ENCODE measurements around the gene SLC2A11. TPM values are rescaled to one million over a fixed set of nuclear protein-coding genes. Genes with fewer than 3 reads are reported as not detected.

Gene SLC2A11
- total RNA-seq, 1 experiment from 2014 or later, result 9.4 TPM

GRCh38 chr22:23818541-23818940 lies 39.1 kb upstream of the SLC2A11 start:
- POLR2A ChIA-PET (ENCODE audit: unreplicated experiment), result no interaction called here
- CTCF ChIA-PET, result no interaction called here
- no peak overlapping the region for H2AFZ ChIP-seq (ENCODE audit: low read length)
- H3K4me3 ChIP-seq (ENCODE audit: low read length), result no peak overlapping the region
- DNase-seq (no peak), ATAC-seq (no peak)
- H3F3A ChIP-seq (ENCODE audit: low read length, unreplicated experiment), result no peaks in the 10 kb centered on the region
- no peak overlapping the region for H3K9ac ChIP-seq (ENCODE audit: low read length)
- BruUV-seq (replicated peaks), result no TSS peak
- no peaks in the 10 kb centered on the region for H3K9me3 ChIP-seq (ENCODE audit: low read length)
- H3K79me2 ChIP-seq (ENCODE audit: low read length), result no peaks in the 10 kb centered on the region
- no peaks in the 10 kb centered on the region for H3K27me3 ChIP-seq (ENCODE audit: low read length)
- TF ChIP-seq EZH2phosphoT487 (IDR thresholded peaks at IDR 0.05; ENCODE audit: borderline replicate concordance, low read length), result no peak
- no peak for TF ChIP-seq CTCF (conservative IDR thresholded peaks at IDR 0.05; ENCODE audit: low read depth, low read length)
- no peak for TF ChIP-seq EZH2 (IDR thresholded peaks at IDR 0.05; ENCODE audit: low read length, unreplicated experiment)
- H3K4me1 ChIP-seq (ENCODE audit: insufficient read depth, low read length), result no peaks in the 10 kb centered on the region
- H3K27ac ChIP-seq (ENCODE audit: low read length), result no peak overlapping the region
- H4K20me1 ChIP-seq (ENCODE audit: low read length), result no peaks in the 10 kb centered on the region
- H3K4me2 ChIP-seq (ENCODE audit: low read length), result no peak overlapping the region
- intact Hi-C loops (cut with micrococcal nuclease), result no loop called here
- H3K9me2 ChIP-seq (replicated peaks; ENCODE audit: low read length), result no peaks in the 10 kb centered on the region
- no peaks in the 10 kb centered on the region; the same call in 1 of the 2 replicates for H3K36me3 ChIP-seq (ENCODE audit: low read depth, low read length)

- Histone ChIP-seq H3K4me3 (ENCODE audit: low read length) (no peak overlapping the region), H3K4me1 (ENCODE audit: insufficient read depth, low read length) (no peaks in the 10 kb centered on the region), H3K36me3 (ENCODE audit: low read depth, low read length) (peaks cover 10% of the 10 kb centered on the region; the same call in 1 of the 2 replicates), H2AFZ (ENCODE audit: low read length) (no peak overlapping the region), H4K20me1 (ENCODE audit: low read length) (no peaks in the 10 kb centered on the region), H3K9me3 (ENCODE audit: low read length) (no peaks in the 10 kb centered on the region), H3K27me3 (ENCODE audit: low read length) (no peaks in the 10 kb centered on the region), H3K27ac (ENCODE audit: low read length) (no peak overlapping the region), H3K9ac (ENCODE audit: low read length) (no peak overlapping the region), H3K4me2 (ENCODE audit: low read length) (no peak overlapping the region), H3K79me2 (ENCODE audit: low read length) (no peaks in the 10 kb centered on the region), H3F3A (ENCODE audit: low read length, unreplicated experiment) (no peaks in the 10 kb centered on the region), H3K9me2 (replicated peaks; ENCODE audit: low read length) (no peaks in the 10 kb centered on the region)
- intact Hi-C loops (cut with micrococcal nuclease), result no loop called here
- no TSS peak for BruUV-seq (replicated peaks)
- ChIA-PET CTCF (no interaction called here), POLR2A (ENCODE audit: unreplicated experiment) (no interaction called here)
- no peak for TF ChIP-seq EZH2 (IDR thresholded peaks at IDR 0.05; ENCODE audit: low read length, unreplicated experiment)
- TF ChIP-seq EZH2phosphoT487 (IDR thresholded peaks at IDR 0.05; ENCODE audit: borderline replicate concordance, low read length), result no peak
- no peak for TF ChIP-seq CTCF (conservative IDR thresholded peaks at IDR 0.05; ENCODE audit: low read depth, low read length)
- ATAC-seq (no peak), DNase-seq (no peak)
These were observed 36.9 kb upstream of the SLC2A11 start for GRCh38 chr22:23820748-23821211.

- no peak overlapping the region for H3K9ac ChIP-seq (ENCODE audit: low read length)
- no peaks in the 10 kb centered on the region for H3K27me3 ChIP-seq (ENCODE audit: low read length)
- peaks cover 10% of the 10 kb centered on the region; the same call in 1 of the 2 replicates for H3K36me3 ChIP-seq (ENCODE audit: low read depth, low read length)
- H3F3A ChIP-seq (ENCODE audit: low read length, unreplicated experiment), result no peaks in the 10 kb centered on the region
- intact Hi-C loops (cut with micrococcal nuclease), result no loop called here
- ChIA-PET POLR2A (ENCODE audit: unreplicated experiment) (interaction anchor here (0.6 to 0.7 kb wide), 2 partner anchors 165 to 455 kb away, joined by 3 read pairs; no protein-coding TSS in a partner anchor), CTCF (no interaction called here)
- H2AFZ ChIP-seq (ENCODE audit: low read length), result no peak overlapping the region
- ATAC-seq (no peak), DNase-seq (no peak)
- no peaks in the 10 kb centered on the region for H3K9me2 ChIP-seq (replicated peaks; ENCODE audit: low read length)
- H4K20me1 ChIP-seq (ENCODE audit: low read length), result no peaks in the 10 kb centered on the region
- H3K4me3 ChIP-seq (ENCODE audit: low read length), result no peak overlapping the region
- H3K27ac ChIP-seq (ENCODE audit: low read length), result no peak overlapping the region
- H3K4me1 ChIP-seq (ENCODE audit: insufficient read depth, low read length), result no peaks in the 10 kb centered on the region
- TF ChIP-seq EZH2phosphoT487 (IDR thresholded peaks at IDR 0.05; ENCODE audit: borderline replicate concordance, low read length), result no peak
- TF ChIP-seq CTCF (conservative IDR thresholded peaks at IDR 0.05; ENCODE audit: low read depth, low read length), result no peak
- TF ChIP-seq EZH2 (IDR thresholded peaks at IDR 0.05; ENCODE audit: low read length, unreplicated experiment), result no peak
- no TSS peak for BruUV-seq (replicated peaks)
- H3K9me3 ChIP-seq (ENCODE audit: low read length), result no peaks in the 10 kb centered on the region
- H3K79me2 ChIP-seq (ENCODE audit: low read length), result no peaks in the 10 kb centered on the region
- no peak overlapping the region for H3K4me2 ChIP-seq (ENCODE audit: low read length)
These were observed 35.5 kb upstream of the SLC2A11 start for GRCh38 chr22:23822101-23822671.
